Measurements from ENCODE around the gene ARID4B.

DNA sequence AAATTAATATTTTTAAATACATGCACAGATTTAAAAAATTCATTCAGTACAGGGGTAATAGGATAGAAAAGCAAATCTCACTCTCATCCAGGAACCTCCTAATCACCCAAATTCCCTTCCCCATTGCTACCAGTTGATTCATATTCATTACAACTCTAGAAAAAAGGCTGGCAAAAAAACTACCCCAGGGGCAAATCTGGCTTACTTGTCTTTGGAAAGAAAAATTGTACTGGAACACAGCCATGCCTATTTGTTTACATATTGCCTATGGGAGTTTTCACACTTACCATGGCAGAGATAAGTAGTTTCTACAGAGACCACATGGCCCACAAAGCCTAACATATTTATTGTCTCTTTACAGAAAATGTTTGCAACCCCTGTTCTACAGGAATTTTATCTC lies 158.0 kb downstream of the ARID4B start:
- TF ChIP-seq, protein P1, sequence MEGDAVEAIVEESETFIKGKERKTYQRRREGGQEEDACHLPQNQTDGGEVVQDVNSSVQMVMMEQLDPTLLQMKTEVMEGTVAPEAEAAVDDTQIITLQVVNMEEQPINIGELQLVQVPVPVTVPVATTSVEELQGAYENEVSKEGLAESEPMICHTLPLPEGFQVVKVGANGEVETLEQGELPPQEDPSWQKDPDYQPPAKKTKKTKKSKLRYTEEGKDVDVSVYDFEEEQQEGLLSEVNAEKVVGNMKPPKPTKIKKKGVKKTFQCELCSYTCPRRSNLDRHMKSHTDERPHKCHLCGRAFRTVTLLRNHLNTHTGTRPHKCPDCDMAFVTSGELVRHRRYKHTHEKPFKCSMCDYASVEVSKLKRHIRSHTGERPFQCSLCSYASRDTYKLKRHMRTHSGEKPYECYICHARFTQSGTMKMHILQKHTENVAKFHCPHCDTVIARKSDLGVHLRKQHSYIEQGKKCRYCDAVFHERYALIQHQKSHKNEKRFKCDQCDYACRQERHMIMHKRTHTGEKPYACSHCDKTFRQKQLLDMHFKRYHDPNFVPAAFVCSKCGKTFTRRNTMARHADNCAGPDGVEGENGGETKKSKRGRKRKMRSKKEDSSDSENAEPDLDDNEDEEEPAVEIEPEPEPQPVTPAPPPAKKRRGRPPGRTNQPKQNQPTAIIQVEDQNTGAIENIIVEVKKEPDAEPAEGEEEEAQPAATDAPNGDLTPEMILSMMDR (IDR thresholded peaks at IDR 0.05) = no peak
- TF ChIP-seq EP300 (IDR thresholded peaks at IDR 0.05) = no peak

All from sigmoid colon (tissue), 4 donors.